ENCODE measurements around the gene ADAMTS3. TPM values are rescaled to one million over a fixed set of nuclear protein-coding genes. Genes with fewer than 3 reads are reported as not detected.

Gene ADAMTS3
- total RNA-seq, 4 donors from 2014 or later = 0.18 to 0.41 (median 0.23) TPM; not detected in 1

- Histone ChIP-seq H3K27ac (no peak overlapping the region), H3K36me3 (no peaks in the 10 kb centered on the region), H3K9me3 (no peaks in the 10 kb centered on the region), H3K4me1 (no peaks in the 10 kb centered on the region), H3K4me3 (no peak overlapping the region), H3K27me3 (no peaks in the 10 kb centered on the region)
- ATAC-seq (no peak), DNase-seq (no peak)
- in situ Hi-C loops (cut with MboI; ENCODE audit: low sequenced_read_pairs in 4 of 4) (no loop called here), intact Hi-C loops (cut with DNase I; ENCODE audit: low total_unique reads) (no loop called here)
- TF ChIP-seq CTCF (IDR thresholded peaks at IDR 0.05 in 4 of 5, conservative IDR thresholded peaks at IDR 0.05 in 1 of 5) (no peak), POLR2A (IDR thresholded peaks at IDR 0.05) (no peak)
Observed at GRCh38 chr4:72348701-72349100, 220.3 kb downstream of the ADAMTS3 start.

GRCh38 chr4:72344418-72344817 is 224.6 kb downstream of the ADAMTS3 start:
- Histone ChIP-seq H3K27ac (no peak overlapping the region), H3K4me1 (no peaks in the 10 kb centered on the region), H3K9me3 (no peaks in the 10 kb centered on the region), H3K4me3 (no peak overlapping the region), H3K27me3 (no peaks in the 10 kb centered on the region), H3K36me3 (no peaks in the 10 kb centered on the region)
- DNase-seq = no peak
- intact Hi-C loops (cut with DNase I; ENCODE audit: low total_unique reads) = no loop called here
- TF ChIP-seq POLR2A (IDR thresholded peaks at IDR 0.05) (no peak), CTCF (IDR thresholded peaks at IDR 0.05 in 4 of 5, conservative IDR thresholded peaks at IDR 0.05 in 1 of 5) (no peak)
- in situ Hi-C loops (cut with MboI; ENCODE audit: low sequenced_read_pairs in 4 of 4) = no loop called here
- no peak for ATAC-seq

- no peaks in the 10 kb centered on the region for H3K36me3 ChIP-seq
- H3K27me3 ChIP-seq = no peaks in the 10 kb centered on the region
- no peaks in the 10 kb centered on the region for H3K4me1 ChIP-seq
- ATAC-seq (no peak), DNase-seq (no peak)
- H3K9me3 ChIP-seq = no peaks in the 10 kb centered on the region
- no peak overlapping the region for H3K4me3 ChIP-seq
- no peak for TF ChIP-seq POLR2A (IDR thresholded peaks at IDR 0.05)
- no peak for TF ChIP-seq CTCF (IDR thresholded peaks at IDR 0.05 in 4 of 5, conservative IDR thresholded peaks at IDR 0.05 in 1 of 5)
- intact Hi-C loops (cut with DNase I; ENCODE audit: low total_unique reads) (no loop called here), in situ Hi-C loops (cut with MboI; ENCODE audit: low sequenced_read_pairs in 4 of 4) (no loop called here)
- no peak overlapping the region for H3K27ac ChIP-seq
Observed at GRCh38 chr4:72341432-72341820, 227.6 kb downstream of the ADAMTS3 start.

GRCh38 chr4:72340803-72341431 is 228.1 kb downstream of the ADAMTS3 start:
- intact Hi-C loops (cut with DNase I; ENCODE audit: low total_unique reads) (no loop called here), in situ Hi-C loops (cut with MboI; ENCODE audit: low sequenced_read_pairs in 4 of 4) (no loop called here)
- no peak for TF ChIP-seq CTCF (IDR thresholded peaks at IDR 0.05 in 4 of 5, conservative IDR thresholded peaks at IDR 0.05 in 1 of 5)
- no peak for TF ChIP-seq POLR2A (IDR thresholded peaks at IDR 0.05)
- Histone ChIP-seq H3K36me3 (no peaks in the 10 kb centered on the region), H3K27ac (no peak overlapping the region), H3K9me3 (no peaks in the 10 kb centered on the region), H3K27me3 (no peaks in the 10 kb centered on the region), H3K4me3 (no peak overlapping the region), H3K4me1 (no peaks in the 10 kb centered on the region)
- ATAC-seq (no peak), DNase-seq (no peak)

- no peaks in the 10 kb centered on the region for H3K27me3 ChIP-seq
- in situ Hi-C loops (cut with MboI; ENCODE audit: low sequenced_read_pairs in 4 of 4) (no loop called here), intact Hi-C loops (cut with DNase I; ENCODE audit: low total_unique reads) (no loop called here)
- no peak for DNase-seq
- H3K9me3 ChIP-seq = no peaks in the 10 kb centered on the region
- H3K36me3 ChIP-seq = no peaks in the 10 kb centered on the region
- no peak overlapping the region for H3K27ac ChIP-seq
- ATAC-seq = no peak
- TF ChIP-seq POLR2A (IDR thresholded peaks at IDR 0.05) = no peak
- no peak for TF ChIP-seq CTCF (IDR thresholded peaks at IDR 0.05 in 4 of 5, conservative IDR thresholded peaks at IDR 0.05 in 1 of 5)
- no peaks in the 10 kb centered on the region for H3K4me1 ChIP-seq
- no peak overlapping the region for H3K4me3 ChIP-seq
Observed at GRCh38 chr4:72338060-72338459, 231.0 kb downstream of the ADAMTS3 start.
